ENCODE data around the gene PLCB4. TPM values are rescaled to one million over a fixed set of nuclear protein-coding genes. Genes with fewer than 3 reads are reported as not detected.

The PLCB4 gene
- total and polyA plus RNA-seq, 2 experiments from 2014 or later = 6.5 to 16.1 TPM

DNA sequence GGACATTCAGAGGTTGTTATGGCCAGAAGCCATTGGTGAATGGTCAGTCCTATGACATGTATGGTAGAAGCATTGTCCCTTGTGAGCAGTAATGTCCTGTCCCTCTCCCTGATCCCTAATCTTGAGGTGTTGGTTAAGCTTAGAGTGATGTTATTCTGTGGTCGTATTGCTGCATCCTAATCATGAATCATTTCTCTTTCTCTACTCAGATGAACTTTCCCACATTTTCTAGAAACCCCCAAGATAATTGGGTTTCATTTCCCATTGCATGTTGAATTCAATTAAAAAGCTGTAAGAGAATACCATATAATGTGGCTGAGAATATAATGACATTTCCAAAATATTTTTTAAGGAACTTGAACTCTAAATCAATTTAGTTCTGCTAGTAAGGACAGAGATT is 175.1 kb downstream of the PLCB4 start:
- H3K27ac Mint-ChIP-seq = no peak overlapping the region
- DNase-seq (ENCODE audit: low spot score) = no peak
- no peaks in the 10 kb centered on the region for H3K36me3 ChIP-seq (ENCODE audit: insufficient read depth)
- no peaks in the 10 kb centered on the region for H3K27me3 ChIP-seq (ENCODE audit: insufficient read depth)
- H4K20me1 ChIP-seq (replicated peaks; ENCODE audit: insufficient read depth) = 0 out of 2 replicates have a peak, but pooled peaks cover 4% of the 10 kb centered on the region
- H3K27ac ChIP-seq (ENCODE audit: low read depth) = no peak overlapping the region
- no peaks in the 10 kb centered on the region for H3K9me3 Mint-ChIP-seq
- ATAC-seq = no peak
- peaks cover 7% of the 10 kb centered on the region; the same call in 1 of the 2 replicates for H3K9me2 ChIP-seq (ENCODE audit: insufficient read depth)
- H3K4me3 Mint-ChIP-seq = no peak overlapping the region
- H3K4me3 ChIP-seq = no peak overlapping the region
- no peak overlapping the region for H3K4me2 ChIP-seq
- no peaks in the 10 kb centered on the region for H3F3A ChIP-seq (replicated peaks; ENCODE audit: low read depth)
- no peaks in the 10 kb centered on the region for H3K79me2 ChIP-seq (replicated peaks; ENCODE audit: insufficient read depth)
- no peak overlapping the region for H2AFZ ChIP-seq
- H3K27me3 Mint-ChIP-seq (ENCODE audit: insufficient read depth, low read depth, poor library complexity) = peaks cover 3% of the 10 kb centered on the region
- H3K4me1 ChIP-seq (ENCODE audit: insufficient read depth) = no peaks in the 10 kb centered on the region
- no peaks in the 10 kb centered on the region for H3K36me3 Mint-ChIP-seq (ENCODE audit: low read depth)
- H3K4me1 Mint-ChIP-seq = peaks cover 6% of the 10 kb centered on the region
- TF ChIP-seq CREB1 (CRISPR knock-in tag; IDR thresholded peaks at IDR 0.05; ENCODE audit: low read depth) = no peak
- TF ChIP-seq POLR2AphosphoS5 (IDR thresholded peaks at IDR 0.05; ENCODE audit: low read depth) = no peak
- TF ChIP-seq EZH2phosphoT487 (IDR thresholded peaks at IDR 0.05; ENCODE audit: unreplicated experiment) = no peak
- no peak for TF ChIP-seq JUNB (IDR thresholded peaks at IDR 0.05; ENCODE audit: unreplicated experiment)
- TF ChIP-seq ZNF331 (CRISPR knock-in tag; IDR thresholded peaks at IDR 0.05; ENCODE audit: low read depth) = no peak
- TF ChIP-seq, protein P1, sequence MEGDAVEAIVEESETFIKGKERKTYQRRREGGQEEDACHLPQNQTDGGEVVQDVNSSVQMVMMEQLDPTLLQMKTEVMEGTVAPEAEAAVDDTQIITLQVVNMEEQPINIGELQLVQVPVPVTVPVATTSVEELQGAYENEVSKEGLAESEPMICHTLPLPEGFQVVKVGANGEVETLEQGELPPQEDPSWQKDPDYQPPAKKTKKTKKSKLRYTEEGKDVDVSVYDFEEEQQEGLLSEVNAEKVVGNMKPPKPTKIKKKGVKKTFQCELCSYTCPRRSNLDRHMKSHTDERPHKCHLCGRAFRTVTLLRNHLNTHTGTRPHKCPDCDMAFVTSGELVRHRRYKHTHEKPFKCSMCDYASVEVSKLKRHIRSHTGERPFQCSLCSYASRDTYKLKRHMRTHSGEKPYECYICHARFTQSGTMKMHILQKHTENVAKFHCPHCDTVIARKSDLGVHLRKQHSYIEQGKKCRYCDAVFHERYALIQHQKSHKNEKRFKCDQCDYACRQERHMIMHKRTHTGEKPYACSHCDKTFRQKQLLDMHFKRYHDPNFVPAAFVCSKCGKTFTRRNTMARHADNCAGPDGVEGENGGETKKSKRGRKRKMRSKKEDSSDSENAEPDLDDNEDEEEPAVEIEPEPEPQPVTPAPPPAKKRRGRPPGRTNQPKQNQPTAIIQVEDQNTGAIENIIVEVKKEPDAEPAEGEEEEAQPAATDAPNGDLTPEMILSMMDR (conservative IDR thresholded peaks at IDR 0.05; ENCODE audit: low read depth in 2 of 2) = no peak
- no peak for TF ChIP-seq NANOG (IDR thresholded peaks at IDR 0.05; ENCODE audit: borderline replicate concordance)
- TF ChIP-seq EZH2 (IDR thresholded peaks at IDR 0.05; ENCODE audit: low read depth, unreplicated experiment) = no peak
- no peak for TF ChIP-seq STAT1 (IDR thresholded peaks at IDR 0.05; ENCODE audit: unreplicated experiment)
- TF ChIP-seq, protein P2, sequence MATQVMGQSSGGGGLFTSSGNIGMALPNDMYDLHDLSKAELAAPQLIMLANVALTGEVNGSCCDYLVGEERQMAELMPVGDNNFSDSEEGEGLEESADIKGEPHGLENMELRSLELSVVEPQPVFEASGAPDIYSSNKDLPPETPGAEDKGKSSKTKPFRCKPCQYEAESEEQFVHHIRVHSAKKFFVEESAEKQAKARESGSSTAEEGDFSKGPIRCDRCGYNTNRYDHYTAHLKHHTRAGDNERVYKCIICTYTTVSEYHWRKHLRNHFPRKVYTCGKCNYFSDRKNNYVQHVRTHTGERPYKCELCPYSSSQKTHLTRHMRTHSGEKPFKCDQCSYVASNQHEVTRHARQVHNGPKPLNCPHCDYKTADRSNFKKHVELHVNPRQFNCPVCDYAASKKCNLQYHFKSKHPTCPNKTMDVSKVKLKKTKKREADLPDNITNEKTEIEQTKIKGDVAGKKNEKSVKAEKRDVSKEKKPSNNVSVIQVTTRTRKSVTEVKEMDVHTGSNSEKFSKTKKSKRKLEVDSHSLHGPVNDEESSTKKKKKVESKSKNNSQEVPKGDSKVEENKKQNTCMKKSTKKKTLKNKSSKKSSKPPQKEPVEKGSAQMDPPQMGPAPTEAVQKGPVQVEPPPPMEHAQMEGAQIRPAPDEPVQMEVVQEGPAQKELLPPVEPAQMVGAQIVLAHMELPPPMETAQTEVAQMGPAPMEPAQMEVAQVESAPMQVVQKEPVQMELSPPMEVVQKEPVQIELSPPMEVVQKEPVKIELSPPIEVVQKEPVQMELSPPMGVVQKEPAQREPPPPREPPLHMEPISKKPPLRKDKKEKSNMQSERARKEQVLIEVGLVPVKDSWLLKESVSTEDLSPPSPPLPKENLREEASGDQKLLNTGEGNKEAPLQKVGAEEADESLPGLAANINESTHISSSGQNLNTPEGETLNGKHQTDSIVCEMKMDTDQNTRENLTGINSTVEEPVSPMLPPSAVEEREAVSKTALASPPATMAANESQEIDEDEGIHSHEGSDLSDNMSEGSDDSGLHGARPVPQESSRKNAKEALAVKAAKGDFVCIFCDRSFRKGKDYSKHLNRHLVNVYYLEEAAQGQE (IDR thresholded peaks at IDR 0.05; ENCODE audit: unreplicated experiment) = no peak
- no peak for TF ChIP-seq ZNF114 (CRISPR knock-in tag; IDR thresholded peaks at IDR 0.05)
- TF ChIP-seq, protein P3, sequence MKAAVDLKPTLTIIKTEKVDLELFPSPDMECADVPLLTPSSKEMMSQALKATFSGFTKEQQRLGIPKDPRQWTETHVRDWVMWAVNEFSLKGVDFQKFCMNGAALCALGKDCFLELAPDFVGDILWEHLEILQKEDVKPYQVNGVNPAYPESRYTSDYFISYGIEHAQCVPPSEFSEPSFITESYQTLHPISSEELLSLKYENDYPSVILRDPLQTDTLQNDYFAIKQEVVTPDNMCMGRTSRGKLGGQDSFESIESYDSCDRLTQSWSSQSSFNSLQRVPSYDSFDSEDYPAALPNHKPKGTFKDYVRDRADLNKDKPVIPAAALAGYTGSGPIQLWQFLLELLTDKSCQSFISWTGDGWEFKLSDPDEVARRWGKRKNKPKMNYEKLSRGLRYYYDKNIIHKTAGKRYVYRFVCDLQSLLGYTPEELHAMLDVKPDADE (IDR thresholded peaks at IDR 0.05) = no peak
- TF ChIP-seq, protein P4, sequence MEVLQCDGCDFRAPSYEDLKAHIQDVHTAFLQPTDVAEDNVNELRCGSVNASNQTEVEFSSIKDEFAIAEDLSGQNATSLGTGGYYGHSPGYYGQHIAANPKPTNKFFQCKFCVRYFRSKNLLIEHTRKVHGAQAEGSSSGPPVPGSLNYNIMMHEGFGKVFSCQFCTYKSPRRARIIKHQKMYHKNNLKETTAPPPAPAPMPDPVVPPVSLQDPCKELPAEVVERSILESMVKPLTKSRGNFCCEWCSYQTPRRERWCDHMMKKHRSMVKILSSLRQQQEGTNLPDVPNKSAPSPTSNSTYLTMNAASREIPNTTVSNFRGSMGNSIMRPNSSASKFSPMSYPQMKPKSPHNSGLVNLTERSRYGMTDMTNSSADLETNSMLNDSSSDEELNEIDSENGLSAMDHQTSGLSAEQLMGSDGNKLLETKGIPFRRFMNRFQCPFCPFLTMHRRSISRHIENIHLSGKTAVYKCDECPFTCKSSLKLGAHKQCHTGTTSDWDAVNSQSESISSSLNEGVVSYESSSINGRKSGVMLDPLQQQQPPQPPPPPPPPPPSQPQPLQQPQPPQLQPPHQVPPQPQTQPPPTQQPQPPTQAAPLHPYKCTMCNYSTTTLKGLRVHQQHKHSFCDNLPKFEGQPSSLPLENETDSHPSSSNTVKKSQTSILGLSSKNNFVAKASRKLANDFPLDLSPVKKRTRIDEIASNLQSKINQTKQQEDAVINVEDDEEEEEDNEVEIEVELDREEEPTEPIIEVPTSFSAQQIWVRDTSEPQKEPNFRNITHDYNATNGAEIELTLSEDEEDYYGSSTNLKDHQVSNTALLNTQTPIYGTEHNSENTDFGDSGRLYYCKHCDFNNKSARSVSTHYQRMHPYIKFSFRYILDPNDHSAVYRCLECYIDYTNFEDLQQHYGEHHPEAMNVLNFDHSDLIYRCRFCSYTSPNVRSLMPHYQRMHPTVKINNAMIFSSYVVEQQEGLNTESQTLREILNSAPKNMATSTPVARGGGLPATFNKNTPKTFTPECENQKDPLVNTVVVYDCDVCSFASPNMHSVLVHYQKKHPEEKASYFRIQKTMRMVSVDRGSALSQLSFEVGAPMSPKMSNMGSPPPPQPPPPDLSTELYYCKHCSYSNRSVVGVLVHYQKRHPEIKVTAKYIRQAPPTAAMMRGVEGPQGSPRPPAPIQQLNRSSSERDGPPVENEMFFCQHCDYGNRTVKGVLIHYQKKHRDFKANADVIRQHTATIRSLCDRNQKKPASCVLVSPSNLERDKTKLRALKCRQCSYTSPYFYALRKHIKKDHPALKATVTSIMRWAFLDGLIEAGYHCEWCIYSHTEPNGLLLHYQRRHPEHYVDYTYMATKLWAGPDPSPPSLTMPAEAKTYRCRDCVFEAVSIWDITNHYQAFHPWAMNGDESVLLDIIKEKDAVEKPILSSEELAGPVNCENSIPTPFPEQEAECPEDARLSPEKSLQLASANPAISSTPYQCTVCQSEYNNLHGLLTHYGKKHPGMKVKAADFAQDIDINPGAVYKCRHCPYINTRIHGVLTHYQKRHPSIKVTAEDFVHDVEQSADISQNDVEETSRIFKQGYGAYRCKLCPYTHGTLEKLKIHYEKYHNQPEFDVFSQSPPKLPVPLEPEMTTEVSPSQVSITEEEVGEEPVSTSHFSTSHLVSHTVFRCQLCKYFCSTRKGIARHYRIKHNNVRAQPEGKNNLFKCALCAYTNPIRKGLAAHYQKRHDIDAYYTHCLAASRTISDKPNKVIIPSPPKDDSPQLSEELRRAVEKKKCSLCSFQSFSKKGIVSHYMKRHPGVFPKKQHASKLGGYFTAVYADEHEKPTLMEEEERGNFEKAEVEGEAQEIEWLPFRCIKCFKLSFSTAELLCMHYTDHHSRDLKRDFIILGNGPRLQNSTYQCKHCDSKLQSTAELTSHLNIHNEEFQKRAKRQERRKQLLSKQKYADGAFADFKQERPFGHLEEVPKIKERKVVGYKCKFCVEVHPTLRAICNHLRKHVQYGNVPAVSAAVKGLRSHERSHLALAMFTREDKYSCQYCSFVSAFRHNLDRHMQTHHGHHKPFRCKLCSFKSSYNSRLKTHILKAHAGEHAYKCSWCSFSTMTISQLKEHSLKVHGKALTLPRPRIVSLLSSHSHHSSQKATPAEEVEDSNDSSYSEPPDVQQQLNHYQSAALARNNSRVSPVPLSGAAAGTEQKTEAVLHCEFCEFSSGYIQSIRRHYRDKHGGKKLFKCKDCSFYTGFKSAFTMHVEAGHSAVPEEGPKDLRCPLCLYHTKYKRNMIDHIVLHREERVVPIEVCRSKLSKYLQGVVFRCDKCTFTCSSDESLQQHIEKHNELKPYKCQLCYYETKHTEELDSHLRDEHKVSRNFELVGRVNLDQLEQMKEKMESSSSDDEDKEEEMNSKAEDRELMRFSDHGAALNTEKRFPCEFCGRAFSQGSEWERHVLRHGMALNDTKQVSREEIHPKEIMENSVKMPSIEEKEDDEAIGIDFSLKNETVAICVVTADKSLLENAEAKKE (CRISPR knock-in tag; IDR thresholded peaks at IDR 0.05) = no peak

Data from GM23338 (cell line).